HG02885 (cell line): ENCODE measurements around the gene DGKD.
"Not testable (repeated sequence)": the region's sequence is repeated elsewhere in the genome, so short reads cannot be mapped to it uniquely, and the experiment has no call there.

ENCODE experiments used
- ATAC-seq: cut with Tn5 transposase; IDR thresholded peaks from one replicate; pipeline ENCODE4 v1.9.1; 2021; ENCODE audit warnings: mild to moderate bottlenecking; ENCODE audit not compliant: unreplicated experiment, poor library complexity

DGKD gene

DNA sequence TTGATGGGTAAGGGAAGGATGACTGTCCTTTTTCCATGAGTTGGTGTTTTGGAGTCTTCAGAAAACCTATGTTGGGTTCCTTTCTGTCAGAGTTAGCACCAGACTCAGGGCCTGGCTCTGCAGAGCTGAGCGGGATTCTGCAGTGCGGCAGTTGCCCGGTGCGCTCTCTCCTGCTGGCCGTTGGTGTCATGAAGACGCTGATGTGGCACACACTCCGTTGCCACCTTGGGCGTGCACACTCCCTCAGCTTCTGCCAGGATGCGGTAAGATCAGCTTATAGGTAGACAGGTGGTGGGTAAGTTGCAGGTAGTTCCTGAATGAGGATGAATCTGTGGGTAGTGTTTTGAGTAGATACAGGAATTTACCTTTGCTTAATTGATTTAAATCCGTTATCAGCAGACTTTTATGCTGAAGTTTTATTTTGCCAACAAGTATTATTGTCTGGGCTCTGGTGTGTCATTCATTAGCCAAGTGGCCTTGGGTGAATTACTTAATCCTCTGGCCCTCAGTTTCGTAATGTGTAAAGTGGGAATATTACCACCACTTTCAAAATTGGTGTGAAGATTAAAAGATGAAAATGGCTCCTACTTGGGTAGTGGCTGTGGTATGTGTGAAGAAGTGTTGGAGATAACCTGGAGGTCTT lies 26.8 kb downstream of the DGKD start:
- ATAC-seq = no peak

DNA sequence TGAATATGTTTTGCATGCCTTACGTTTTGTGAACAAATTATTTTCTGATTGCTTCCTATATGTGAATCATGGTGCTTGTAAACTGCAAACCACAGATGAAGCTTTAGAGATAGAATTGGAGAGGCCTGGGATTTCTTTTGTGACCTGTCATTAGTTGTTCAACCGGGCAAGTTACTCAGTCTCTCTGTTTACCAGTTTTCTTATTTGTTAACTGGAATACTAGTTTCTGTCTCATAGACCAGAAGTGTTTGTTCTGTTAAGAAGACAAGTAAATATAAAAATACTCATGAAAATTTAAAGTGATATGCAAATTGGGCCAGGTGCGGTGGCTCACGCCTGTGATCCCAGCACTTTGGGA lies 27.3 kb downstream of the DGKD start:
- no peak for ATAC-seq

DNA sequence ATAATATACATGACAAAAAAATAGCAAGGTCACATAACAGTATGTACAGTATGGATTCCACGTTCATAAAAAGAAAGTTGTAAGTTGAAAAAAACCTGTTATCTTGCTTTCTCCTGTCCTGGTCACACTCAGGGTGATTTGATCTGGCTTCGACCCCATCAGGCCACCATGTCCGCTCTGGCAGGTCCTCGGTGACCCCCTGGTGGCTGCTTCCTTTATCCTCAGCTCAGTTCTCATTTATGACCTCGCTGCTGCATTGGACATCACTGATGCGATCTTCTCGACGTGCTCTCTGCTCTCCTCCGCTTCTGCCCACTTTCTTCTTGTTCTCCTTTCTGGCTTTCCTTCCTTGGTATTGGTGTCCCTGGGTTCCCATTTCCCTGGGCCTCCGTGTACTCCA lies 29.7 kb downstream of the DGKD start:
- no peak for ATAC-seq

DNA sequence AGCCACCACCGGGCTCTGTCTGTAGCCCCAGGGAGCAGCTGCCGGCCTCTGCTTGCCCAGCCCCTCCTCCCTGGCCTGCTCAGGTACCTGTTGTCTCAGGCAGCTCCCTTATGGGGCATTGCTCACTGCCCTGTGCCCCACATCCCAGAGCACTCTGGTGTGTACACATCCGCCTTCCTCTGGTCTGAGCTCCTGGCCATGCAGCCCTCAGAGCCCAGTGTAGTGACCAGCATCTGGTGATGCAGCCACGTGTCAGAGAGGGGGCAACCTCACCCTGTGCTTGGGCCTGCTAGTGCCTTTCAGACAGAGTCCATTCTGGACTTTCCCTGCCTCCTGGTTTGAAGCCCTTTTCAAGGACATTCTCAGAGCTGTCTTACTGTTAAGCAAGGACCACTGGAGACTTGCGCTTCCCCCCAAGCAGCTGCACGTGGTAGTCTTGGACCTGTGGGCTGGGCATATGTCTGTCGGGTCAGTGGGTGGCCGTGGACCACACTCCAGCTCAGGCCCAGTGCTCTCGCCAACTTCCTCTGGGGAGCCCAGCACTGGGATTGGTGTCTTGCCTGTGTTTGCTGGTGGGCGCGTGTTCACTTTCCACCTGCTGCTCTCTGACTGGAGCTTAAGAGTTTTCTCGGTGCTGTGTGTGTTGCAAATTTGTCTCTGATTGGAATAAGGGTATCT lies 30.7 kb downstream of the DGKD start:
- peak; percentile 12 for ATAC-seq

DNA sequence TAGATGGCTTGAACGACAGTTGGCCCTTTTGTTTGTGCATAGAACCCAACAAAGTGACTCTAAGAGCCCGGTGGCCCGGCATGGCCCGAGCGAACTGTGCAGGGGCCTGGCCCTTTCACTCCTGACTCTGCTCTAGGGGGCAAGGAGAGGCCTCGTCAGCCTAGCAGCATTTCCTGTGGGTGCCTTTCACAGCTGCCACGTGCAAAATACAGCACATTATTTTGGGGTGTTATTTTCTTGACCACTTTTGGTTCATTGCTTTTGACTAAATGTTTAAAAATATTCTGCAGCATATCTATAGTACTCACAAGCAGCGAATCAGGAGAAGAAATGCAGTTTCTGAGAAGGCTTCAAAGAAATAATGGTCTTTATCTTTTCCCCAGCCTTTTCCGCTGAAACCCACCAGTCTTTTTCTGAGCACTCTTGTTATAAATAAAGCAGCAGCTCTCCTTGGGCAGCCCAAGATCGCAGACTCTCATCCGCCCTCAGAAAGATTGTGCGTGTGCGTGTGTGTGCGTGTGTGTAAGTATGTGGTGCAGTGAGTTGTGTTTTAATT lies 31.3 kb downstream of the DGKD start:
- peak; percentile 68 for ATAC-seq

DNA sequence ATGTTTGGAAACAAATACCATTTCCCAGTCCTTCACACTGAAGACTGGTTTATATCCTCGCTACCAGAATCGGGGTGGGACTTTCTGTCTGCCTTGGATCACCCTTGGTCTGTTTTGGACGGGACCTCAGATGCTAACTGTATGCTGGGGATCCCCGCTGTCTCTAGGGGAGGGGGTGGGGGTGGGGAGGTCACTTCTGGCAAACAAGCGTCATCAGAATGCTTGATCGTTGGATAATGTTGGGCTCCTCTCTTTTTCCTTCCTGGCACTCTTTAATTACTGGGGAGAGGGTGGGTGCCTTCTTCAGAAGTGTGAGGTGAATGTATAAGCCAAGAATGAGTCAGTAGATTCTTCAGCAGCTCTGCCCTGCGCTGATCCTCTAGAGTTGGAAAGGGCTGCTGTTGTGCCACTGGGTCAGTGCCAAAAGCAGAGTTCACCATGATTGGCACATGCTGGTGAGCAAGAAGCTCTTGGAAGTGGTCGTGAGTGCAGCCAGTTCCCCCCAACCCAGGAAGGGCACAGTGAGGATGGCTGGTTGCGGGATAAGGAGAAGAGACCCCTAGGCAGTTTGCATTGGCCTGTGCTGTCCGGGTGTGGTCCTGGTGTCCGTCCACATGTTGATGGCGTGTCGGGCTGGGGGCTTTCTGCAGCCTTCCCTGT lies 32.2 kb downstream of the DGKD start:
- no peak for ATAC-seq

DNA sequence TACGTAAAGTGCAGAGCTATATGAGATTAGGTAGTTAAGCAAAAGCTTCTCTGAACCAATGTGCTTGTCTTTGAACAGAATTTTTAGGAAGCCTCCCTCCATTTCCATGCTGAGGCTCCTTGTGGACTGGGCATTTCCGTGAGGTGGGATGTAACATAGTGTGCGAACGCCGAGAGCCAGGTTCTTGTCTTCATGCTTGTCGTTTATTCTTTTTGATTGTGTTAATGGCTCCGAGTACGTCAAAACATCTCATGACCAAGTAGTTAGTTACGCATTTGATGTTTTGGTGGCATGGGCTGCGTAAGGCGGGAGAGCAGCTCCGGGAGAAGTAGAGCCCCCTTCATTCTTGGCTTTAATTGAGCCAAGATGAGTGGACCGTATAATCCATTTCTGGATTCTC lies 32.9 kb downstream of the DGKD start:
- no peak for ATAC-seq

DNA sequence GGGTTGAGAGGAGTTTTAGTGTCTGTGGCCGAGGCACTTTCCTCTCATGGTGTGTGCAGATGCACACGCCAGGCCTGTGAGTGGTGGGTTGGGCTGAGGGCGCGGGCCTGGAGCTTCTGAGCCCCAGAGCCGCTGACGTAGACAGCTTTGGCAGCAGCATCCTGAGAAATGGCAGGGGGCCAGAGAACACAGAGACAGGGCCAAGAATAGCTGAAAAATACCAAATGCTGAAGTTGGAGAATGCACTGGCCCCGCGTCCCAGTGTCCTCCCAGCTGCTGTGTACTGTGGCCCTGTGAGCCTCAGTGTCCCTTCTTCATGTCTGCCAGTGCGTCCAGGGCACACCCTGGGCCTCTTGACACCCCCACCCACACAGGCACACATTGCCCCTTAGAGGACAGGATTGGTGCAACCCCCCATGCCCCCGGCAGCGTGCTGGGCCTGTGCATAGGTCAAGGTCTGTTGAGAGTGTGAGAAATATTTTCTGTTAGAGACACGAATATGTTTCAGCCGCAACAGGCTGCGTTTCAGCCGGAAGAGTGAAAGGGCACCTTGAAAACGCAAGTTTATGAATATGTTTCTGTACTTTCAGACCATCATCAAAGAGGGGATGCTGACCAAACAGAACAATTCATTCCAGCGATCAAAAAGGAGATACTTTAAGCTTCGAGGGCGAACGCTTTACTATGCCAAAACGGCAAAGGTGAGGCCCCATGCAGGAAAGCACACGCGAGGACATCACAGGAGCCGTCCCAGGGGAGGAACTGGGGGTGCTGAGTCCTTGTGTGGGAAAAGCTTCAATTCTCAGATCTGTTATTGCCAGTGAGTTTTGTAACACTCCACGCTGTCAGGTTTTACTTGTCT lies 33.6 kb downstream of the DGKD start:
- ATAC-seq = no peak

DNA sequence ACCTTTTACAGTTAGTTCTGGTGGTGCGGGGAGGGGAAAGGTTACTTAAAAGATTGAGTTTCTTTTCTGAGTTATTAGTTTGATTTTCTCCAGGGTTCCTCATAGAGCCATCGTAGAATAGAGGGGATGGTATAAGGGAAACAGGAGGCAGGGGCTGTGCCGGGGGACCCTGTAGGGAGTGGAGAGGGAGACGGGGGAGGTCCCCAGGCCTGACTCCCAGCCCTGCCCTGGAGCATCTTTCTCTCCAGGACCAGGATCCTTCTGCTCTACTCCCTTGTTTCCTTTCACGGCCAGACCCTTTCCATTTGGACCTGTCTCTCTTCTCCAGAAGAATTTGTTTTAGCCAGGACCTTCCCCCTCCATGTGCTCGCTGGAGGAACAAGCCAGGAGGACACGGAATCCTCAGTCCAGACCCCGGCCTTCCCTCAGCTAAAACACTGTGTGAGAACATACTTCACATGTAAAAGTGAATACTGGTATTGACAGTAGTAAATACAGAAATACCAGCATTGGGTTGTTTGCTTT lies 35.4 kb downstream of the DGKD start:
- no peak for ATAC-seq

DNA sequence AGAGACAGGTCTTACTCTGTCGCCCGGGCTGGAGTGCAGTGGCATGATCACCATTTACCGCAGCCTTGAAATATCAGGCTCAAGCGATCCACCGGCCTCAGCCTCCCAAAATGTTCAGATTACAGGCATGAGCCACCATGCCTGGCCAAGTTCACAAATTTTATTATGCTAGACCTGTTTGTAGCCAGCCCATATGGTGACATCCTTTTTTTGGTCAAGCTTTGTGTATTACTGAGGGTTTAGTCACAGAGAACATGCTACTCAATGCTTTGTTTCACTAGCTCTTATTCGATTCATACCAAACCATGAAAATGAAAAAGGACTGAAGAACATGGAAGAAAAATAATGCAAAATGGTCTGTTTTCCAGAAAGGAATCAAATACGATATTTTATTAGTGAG lies 41.4 kb downstream of the DGKD start:
- no peak for ATAC-seq

DNA sequence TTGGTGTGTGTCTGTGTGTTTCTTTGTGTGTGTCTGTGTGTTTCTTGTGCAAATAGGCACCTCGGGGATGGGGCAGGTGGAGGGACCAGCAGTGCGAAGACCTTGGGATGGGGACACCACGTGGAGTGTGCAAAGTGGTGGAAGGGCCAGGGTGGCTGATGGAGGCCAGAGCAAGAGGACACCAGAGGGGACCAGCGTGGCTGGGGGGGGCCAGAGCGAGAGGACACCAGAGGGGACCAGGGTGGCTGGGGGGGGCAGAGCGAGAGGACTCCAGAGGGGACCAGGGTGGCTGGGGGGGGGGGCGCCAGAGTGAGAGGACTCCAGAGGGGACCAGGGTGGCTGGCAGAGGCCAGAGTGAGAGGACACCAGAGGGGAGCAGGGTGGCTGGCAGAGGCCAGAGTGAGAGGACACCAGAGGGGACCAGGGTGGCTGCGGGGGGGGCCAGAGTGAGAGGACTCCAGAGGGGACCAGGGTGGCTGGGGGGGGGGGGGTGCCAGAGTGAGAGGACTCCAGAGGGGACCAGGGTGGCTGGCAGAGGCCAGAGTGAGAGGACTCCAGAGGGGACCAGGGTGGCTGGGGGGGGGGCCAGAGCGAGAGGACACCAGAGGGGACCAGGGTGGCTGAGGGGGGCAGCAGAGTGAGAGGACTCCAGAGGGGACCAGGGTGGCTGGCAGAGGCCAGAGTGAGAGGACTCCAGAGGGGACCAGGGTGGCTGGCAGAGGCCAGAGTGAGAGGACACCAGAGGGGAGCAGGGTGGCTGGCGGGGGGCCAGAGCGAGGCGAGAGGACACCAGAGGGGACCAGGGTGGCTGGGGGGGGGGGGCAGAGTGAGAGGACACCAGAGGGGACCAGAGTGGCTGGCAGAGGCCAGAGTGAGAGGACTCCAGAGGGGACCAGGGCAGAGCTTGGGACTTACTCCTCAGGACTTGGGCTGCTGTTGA lies 42.7 kb downstream of the DGKD start:
- not testable (repeated sequence) for ATAC-seq

DNA sequence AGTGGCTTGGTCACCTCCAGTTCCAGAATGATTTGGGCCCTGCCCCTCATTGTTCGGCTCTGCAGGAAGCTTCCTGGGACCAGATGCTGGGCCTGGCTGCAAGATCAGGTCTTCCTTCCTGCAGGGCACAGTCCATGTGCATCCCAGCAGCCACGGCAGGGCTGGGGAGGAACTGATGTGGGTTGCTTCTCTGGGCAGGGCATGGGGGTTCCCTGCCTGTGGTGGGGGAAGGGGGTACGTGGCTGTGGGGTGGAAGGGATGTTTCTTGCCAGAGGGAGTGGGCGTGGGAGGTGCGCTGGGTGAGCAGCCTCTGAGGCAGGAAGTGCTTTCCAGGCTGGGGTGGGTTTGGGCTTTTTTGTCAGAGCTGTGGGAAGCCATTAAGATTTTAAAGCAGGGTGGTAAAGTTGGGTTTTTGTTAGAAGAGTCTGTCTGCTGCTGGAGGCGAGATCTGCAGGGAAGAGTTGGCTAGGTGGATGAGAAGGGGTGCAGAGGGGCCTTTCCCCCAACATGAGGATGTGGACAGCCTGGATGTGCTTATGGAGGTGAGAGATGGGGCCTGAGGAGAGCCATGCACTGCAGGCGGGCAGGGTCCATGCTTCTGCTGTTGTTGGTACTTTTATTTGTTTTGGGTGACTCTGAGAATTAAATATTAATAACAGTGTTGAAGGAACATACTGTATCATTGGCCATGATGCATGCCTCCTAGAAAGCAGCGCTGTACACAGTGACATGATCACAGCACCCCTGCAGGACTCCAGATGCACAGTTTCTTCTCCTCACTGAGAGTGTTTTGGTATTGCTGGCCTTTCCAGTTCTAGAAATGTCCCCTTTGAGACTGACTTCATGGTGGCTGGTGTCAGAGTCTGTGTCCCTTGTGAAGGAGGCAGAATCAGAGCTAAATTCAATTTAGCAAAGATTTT lies 45.3 kb downstream of the DGKD start:
- no peak for ATAC-seq

DNA sequence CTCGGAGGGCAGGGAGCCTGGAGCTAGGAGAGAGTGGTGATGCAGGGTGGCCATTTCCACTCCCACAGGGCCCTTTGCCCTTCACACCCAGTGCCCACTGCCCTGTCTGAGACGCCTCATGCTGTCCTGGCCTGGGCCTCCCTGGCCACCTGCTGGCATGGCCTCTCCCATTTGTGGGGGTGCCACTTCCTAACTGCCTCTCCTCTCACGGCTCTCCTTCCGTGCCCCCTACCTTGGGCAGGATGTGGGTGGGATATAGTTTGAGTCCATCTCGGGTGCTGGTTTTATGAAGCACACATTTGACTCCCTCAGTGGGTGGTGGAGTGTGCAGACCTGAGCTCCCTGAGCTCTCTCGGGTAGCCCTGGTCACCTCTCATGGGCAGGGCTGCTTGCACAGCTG lies 46.0 kb downstream of the DGKD start:
- ATAC-seq = no peak

DNA sequence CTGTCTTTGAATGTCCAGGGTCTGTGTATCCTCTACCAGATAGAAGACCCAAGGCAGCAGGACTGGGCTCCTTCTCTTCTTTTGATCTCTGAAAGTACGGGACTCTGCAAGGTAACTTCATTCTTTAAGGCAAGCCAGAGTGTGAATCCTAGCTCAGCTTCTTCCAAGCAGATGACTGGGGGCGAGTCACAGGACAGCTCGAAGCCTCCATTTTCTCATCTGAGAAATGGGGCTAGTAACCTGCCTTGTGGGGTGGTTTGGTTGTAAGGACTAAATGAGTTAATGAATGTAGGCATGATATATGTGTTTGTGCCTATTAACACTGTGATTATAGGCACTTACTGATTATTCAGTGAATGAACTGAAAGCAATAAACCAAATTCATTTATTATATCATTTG lies 46.7 kb downstream of the DGKD start:
- no peak for ATAC-seq

DNA sequence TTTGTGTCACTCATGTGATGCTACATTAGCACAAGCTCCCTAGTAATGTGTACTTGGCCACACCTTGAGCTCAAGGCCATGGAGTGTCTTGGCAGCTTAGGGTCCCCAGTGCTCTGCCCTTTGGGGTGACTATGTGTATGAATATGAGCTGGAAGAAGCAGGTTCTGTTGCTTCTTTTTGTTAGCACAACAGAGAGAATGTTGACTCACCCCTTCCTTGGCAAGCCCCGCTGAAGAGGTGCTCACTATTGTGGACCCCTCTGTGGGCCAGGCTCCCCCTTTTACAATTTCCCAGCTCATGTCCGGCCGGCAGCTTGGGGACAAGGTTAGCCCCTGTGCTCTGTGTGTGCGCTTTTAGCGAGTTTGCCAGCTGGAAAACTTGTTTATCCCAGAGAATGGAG lies 48.1 kb downstream of the DGKD start:
- ATAC-seq = no peak

DNA sequence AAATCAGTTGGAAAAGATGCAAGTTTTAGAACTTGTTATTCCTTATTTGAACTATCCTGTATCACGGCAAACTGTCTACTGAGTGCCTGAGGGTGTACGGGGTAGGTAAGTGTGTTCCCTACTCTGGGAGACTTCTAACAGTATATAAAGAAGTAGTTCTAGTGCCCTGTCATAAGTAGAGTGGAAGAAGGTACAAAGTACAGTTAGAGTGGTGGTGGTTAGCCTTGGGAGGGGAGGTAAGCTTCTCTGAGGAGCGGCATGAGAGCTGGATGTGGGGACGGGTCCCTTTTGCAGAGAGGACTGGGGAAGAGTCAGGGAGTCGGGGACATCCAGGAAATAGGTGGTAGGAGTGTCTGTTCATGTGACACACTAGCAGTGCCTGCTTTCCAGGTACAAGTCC lies 48.5 kb downstream of the DGKD start:
- ATAC-seq = no peak

DNA sequence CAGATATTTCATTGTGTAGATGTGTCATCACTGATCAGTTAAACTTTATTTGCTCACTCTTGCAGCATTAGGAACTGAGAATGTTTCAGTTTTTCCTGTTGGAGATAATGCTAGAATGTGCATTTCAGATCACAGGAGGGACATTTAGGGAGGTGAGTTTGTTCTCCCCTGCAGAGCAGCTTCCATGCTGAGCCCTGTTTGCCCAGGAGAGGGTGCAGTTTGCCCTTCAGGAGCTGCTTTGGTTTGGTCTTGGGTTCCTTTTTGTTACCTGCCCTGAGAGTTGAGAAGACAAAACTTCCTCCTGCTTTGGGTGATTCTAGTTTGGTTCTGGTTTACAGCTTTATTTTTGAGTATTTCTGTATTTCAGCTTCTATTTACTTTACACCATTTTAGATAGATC lies 49.9 kb downstream of the DGKD start:
- no peak for ATAC-seq

DNA sequence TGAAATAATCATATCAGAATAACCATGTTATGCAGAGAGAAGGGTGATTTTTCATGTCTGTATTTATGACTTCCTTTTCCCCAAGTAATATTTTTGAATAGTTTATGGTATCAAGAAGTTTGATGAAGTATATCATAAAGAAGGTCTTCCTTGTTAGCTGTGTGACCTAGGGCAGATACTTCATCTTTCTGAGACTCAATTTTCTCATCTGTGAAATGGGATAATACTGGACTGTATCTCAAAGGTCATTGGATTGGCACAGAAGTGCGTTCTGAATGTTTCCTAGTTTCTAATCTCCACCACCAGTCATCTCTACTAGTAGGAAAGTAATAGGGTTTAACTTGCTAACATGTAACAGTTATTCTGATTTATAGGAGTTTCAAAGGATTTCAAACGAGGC lies 52.6 kb downstream of the DGKD start:
- ATAC-seq = no peak
